ENCODE data around the gene HYKK.
A peak's percentile ranks its signal among the peaks of the same experiment; 100 is the strongest.
"Not testable (repeated sequence)": the region's sequence is repeated elsewhere in the genome, so short reads cannot be mapped to it uniquely, and the experiment has no call there.

HYKK gene, protein sequence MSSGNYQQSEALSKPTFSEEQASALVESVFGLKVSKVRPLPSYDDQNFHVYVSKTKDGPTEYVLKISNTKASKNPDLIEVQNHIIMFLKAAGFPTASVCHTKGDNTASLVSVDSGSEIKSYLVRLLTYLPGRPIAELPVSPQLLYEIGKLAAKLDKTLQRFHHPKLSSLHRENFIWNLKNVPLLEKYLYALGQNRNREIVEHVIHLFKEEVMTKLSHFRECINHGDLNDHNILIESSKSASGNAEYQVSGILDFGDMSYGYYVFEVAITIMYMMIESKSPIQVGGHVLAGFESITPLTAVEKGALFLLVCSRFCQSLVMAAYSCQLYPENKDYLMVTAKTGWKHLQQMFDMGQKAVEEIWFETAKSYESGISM

DNA sequence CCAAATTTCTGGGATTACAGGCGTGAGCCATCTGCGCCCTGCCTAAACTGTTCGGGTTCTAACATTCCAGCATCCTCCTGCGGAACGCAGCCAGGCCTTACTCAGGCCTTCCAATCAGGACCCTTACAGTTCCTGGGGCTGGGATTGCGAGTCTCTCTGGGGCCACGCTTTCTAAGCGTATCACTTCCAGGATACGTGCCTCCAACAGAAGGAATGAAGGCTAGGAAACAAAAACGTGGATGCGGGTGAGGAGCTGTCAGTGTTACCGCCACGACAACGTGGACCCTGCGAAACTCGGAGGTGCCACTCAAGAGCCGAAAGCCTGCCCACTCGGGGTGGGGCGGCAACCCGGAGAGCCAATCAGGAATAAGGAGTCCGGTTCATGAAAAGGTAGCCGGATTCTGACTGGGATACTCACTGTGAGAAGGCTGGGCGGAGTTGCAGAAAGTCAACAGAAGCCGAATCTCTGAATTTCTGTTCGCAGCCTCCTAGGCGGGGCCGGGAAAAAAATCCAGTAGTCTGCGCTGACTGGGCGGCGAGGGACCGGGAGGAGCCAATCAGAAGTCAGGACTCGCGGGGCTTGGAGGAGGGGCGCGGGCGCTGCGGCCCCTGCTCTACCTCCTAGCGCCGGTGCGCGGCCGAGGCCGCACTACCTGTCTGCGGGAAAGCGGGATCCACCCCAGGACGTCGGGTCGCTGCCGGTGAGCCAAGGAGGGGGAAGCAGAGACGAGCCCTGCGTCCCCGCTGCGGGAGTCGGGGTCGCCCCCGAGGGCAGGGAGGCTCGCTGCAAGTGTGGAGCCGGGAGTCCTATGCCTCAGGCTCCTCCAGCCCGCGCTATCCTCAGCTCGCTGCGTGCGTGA, at the start of gene HYKK:
HYKK (plus strand) TSS at position 607 of the 860 bp plus-strand sequence. CDS start 5,512 bp downstream, outside the sequence.
- peak; percentile 91 for DNase-seq (ENCODE audit: low read depth)

GRCh38 chr15:78460737-78461136, 46.6 kb upstream of the HYKK start:
- DNase-seq (ENCODE audit: low read depth), result no peak

- no peak for DNase-seq (ENCODE audit: low read depth)
Measured at GRCh38 chr15:78461171-78461888, 46.0 kb upstream of the HYKK start.

DNA sequence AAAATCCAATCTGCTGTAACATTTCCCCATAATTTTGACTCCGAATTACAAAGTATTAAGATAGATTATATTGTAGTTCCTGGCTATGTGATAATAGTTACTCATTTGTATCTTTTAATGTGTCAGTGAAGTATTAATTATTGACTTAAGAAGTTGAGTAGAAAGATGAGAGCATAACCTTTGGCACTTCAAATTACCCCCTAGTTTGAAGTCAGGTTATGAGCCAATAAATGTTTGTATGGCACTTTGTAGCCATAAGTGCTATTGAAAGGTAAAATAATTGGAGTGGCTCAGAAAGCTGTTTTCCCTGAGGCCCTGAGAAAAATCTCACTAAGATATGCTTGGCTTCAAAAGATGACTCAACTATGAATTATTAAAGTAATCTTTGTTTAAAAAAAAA, 38.3 kb upstream of the HYKK start:
- no peak for DNase-seq (ENCODE audit: low read depth)

DNA sequence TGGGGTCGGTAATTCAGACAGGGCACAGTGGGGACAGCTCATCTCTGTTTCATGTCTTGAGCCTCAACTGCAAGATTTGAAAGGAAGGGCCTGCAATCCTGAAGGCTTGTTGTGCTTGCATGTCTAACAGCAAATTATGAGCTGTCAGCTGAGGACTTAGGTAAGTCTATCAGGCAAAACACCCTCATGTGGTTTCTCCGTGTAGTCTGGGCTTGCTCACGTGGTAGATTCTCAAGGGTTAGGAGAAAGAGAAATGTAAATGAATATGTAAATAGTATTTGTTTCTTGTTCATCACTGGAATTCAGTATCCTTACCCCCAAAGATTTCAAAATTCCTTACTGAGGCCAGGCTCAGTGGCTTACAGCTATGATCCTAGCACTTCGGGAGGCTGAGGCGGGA, 30.1 kb upstream of the HYKK start:
- no peak for DNase-seq (ENCODE audit: low read depth)

GRCh38 chr15:78479650-78480049, 27.7 kb upstream of the HYKK start:
- DNase-seq (ENCODE audit: low read depth), result no peak

- no peak for DNase-seq (ENCODE audit: low read depth)
Measured at GRCh38 chr15:78481917-78482316, 25.5 kb upstream of the HYKK start.

- DNase-seq (ENCODE audit: low read depth), result no peak
Measured at GRCh38 chr15:78492872-78493271, 14.5 kb upstream of the HYKK start.

- no peak for DNase-seq (ENCODE audit: low read depth)
Measured at GRCh38 chr15:78501857-78502256, 5.5 kb upstream of the HYKK start.

DNA sequence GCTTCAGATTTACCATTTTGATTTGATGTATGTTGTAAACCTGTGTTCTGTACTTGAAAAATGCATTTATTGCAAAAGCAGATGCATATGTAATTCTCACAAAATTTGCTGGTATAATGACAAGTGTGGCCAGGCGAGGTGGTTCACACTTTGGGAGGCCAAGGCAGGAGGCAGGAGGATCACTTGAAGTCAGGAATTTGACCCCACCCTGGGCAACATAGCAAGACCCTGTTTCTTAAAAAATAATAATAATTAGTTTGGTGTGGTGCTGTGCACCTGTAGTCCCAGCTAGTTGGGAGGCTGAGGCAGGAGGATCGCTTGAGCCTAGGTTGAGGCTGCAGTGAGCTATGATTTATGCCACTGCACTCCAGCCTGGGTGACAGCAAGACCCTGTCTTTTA, 4.7 kb upstream of the HYKK start:
- DNase-seq (ENCODE audit: low read depth), result no peak

DNA sequence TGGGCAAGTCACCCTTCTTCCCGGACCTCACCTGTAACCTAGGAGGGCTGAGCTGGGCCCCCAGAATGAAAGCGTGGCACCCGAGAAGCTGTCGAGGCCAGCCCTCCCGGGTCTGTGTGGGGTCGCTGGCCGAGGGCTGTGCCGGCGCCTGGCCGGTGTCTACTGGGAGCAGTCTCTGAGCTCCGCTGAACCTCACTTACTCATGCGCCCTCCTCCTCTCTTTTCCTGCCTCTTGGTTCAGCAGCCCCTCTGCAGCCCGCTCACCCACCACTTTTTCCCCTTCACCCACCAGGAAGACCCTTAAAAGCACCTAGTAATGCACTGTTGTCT, 419 bp downstream of the HYKK start:
- DNase-seq (ENCODE audit: low read depth), result no peak

GRCh38 chr15:78508272-78508671, 895 bp downstream of the HYKK start:
- no peak for DNase-seq (ENCODE audit: low read depth)

- no peak for DNase-seq (ENCODE audit: low read depth)
Measured at GRCh38 chr15:78509726-78510312, 2.4 kb downstream of the HYKK start.

- not testable (repeated sequence) for DNase-seq (ENCODE audit: low read depth)
Measured at GRCh38 chr15:78520035-78520434, 12.7 kb downstream of the HYKK start.

DNA sequence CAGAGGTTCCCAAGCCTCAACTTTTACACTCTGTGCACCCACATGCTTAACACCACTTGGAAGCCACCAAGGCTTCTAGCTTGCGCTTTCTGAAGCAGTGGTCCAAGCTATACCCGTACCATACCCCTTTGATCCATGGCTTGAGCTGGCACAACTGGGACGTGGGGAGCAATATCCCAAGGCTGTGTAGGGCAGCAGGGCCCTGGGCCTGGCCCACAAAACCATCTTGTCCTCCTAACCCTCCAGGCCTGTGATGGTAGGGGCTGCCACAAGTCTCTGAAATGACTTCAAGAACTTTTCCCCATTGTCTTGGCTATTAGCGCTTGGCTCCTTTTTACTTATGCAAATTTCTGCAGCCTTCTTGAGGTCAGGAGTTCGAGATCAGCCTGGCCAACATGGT, 16.9 kb downstream of the HYKK start:
- DNase-seq (ENCODE audit: low read depth), result no peak

GRCh38 chr15:78527325-78527724, 19.9 kb downstream of the HYKK start:
- DNase-seq (ENCODE audit: low read depth), result no peak

DNA sequence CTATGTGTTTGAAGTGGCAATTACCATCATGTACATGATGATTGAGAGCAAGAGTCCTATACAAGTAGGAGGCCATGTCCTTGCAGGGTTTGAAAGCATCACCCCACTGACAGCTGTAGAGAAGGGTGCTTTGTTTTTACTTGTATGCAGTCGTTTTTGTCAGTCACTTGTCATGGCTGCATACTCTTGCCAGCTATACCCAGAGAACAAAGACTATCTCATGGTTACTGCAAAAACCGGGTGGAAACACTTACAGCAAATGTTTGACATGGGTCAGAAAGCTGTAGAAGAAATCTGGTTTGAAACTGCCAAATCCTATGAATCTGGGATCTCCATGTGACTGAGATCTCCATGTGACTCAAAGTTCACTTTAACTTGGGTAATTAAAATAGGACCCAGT, 26.0 kb downstream of the HYKK start:
- DNase-seq (ENCODE audit: low read depth), result no peak

DNA sequence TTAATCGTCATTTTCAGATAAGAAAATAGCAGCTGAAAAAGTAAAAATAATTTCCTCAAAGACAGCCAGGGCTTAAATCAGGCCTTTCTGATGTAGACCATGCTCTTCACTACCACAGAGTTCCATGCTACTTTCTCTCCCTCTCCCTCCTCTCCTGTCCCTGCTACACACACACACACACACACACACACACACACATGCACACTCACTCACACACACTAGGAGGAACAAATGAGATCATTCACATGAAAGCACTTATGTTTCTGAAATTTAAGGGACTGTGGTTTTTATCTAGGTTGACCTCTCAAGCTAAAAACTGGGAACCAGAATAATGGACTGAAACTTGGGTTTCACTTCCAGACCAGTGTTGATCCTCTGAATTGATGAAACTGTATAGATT, 28.8 kb downstream of the HYKK start:
- no peak for DNase-seq (ENCODE audit: low read depth)

- DNase-seq (ENCODE audit: low read depth), result no peak
Measured at GRCh38 chr15:78537266-78537905, 30.0 kb downstream of the HYKK start.

GRCh38 chr15:78538358-78538757, 31.0 kb downstream of the HYKK start:
- DNase-seq (ENCODE audit: low read depth), result no peak

DNA sequence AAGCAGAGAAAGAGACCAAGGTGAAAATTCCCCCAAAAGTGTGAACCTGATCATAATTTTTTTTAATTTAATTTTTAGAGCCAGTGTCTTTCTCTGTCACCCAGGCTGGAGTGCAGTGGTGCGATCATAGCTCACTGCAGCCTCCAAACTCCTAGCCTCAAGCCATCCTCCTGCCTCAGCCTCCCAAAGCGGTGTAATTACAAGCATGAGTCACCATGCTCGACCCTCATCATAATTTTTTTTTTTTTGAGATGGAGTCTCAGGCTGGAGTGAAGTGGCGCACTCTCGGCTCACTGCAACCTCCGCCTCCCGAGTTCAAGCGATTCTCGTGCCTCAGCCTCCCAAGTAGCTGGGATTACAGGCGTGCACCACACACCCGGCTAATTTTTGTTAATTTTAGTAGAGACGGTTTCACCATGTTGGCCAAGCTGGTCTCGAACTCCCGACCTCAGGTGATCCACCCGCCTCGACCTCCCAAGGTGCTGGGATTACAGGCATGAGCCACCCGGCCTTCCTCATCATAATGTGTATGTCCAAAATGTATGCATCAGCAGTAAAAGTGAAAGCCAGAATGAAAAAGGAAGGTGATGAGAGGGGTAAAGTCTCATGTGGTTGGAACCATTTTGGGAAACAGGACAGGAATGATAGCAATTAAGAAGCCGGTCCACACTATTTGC, 32.2 kb downstream of the HYKK start:
- DNase-seq (ENCODE audit: low read depth), result not testable (repeated sequence)

All from non-pigmented ciliary epithelial cell (primary cell).